DND-41 (cell line): ENCODE results near the gene SLC48A1.

ENCODE experiments used
- ATAC-seq: fragments of 200-7000 bp; cut with Tn5 transposase; 3 replicates; pipeline ENCODE4 v1.9.1; 2021; ENCODE audit warnings: low read depth; ENCODE audit not compliant: insufficient read depth
- DNase-seq: peaks from one replicate; pipeline ENCODE4 v3.0.0-alpha.2; 2020
- H2AFZ ChIP-seq: 2 replicates; pipeline ENCODE4 v1.6.0; 2012; ENCODE audit warnings: low read depth, low read length
- H3K27ac ChIP-seq: 2 replicates; pipeline ENCODE4 v1.5.1; 2012; ENCODE audit warnings: low read length, inconsistent platforms
- H3K27me3 ChIP-seq: fragments of 200-600 bp; sonication (generic); 2 replicates; pipeline ENCODE4 v1.6.0; 2012; ENCODE audit warnings: low read length, mild to moderate bottlenecking, inconsistent platforms; ENCODE audit not compliant: insufficient read depth, poor library complexity
- H3K36me3 ChIP-seq: 2 replicates; pipeline ENCODE4 v1.5.1; 2012; ENCODE audit warnings: low read length, inconsistent platforms; ENCODE audit not compliant: insufficient read depth
- H3K4me1 ChIP-seq: 2 replicates; pipeline ENCODE4 v1.5.1; 2012; ENCODE audit warnings: mild to moderate bottlenecking, low read length; ENCODE audit not compliant: insufficient read depth
- H3K4me2 ChIP-seq: 2 replicates; pipeline ENCODE4 v1.6.0; 2012; ENCODE audit warnings: mild to moderate bottlenecking, moderate library complexity, low read length, inconsistent platforms; ENCODE audit not compliant: insufficient read depth
- H3K4me3 ChIP-seq, 2 experiments: fragments of 200-600 bp in 1 of 2; shearing (Covaris generic) in 1 of 2; 2 replicates each; pipeline ENCODE4 v1.5.1; 2012 to 2016; ENCODE audit warnings: inconsistent platforms in 2 of 2, low read length in 2 of 2, mild to moderate bottlenecking in 2 of 2, low read depth in 1 of 2, moderate library complexity in 1 of 2
- H3K79me2 ChIP-seq: 2 replicates; pipeline ENCODE4 v1.6.0; 2012; ENCODE audit warnings: low read length, inconsistent platforms; ENCODE audit not compliant: insufficient read depth
- H3K9ac ChIP-seq: 2 replicates; pipeline ENCODE4 v1.6.0; 2012; ENCODE audit warnings: low read depth, mild to moderate bottlenecking, inconsistent platforms, low read length, moderate library complexity
- H3K9me3 ChIP-seq: 2 replicates; pipeline ENCODE4 v1.5.1; 2012; ENCODE audit warnings: low read length, moderate library complexity, mild to moderate bottlenecking, inconsistent platforms; ENCODE audit not compliant: insufficient read depth, severe bottlenecking
- H4K20me1 ChIP-seq: 2 replicates; pipeline ENCODE4 v1.6.0; 2012; ENCODE audit warnings: low read length; ENCODE audit not compliant: insufficient read depth
- EZH2 ChIP-seq: IDR thresholded peaks from 3 replicates; pipeline ENCODE4 v1.6.1; 2012; ENCODE audit warnings: borderline replicate concordance, low read depth, mild to moderate bottlenecking, moderate library complexity, low read length, inconsistent platforms; ENCODE audit not compliant: severe bottlenecking
- TF ChIP-seq, protein P1 (sequence below): IDR thresholded peaks from 2 replicates; pipeline ENCODE4 v1.5.1; 2012; ENCODE audit warnings: borderline replicate concordance, low read length, moderate library complexity, mild to moderate bottlenecking; ENCODE audit not compliant: poor library complexity, severe bottlenecking; ENCODE audit errors: extremely low read depth

Gene SLC48A1

DNA sequence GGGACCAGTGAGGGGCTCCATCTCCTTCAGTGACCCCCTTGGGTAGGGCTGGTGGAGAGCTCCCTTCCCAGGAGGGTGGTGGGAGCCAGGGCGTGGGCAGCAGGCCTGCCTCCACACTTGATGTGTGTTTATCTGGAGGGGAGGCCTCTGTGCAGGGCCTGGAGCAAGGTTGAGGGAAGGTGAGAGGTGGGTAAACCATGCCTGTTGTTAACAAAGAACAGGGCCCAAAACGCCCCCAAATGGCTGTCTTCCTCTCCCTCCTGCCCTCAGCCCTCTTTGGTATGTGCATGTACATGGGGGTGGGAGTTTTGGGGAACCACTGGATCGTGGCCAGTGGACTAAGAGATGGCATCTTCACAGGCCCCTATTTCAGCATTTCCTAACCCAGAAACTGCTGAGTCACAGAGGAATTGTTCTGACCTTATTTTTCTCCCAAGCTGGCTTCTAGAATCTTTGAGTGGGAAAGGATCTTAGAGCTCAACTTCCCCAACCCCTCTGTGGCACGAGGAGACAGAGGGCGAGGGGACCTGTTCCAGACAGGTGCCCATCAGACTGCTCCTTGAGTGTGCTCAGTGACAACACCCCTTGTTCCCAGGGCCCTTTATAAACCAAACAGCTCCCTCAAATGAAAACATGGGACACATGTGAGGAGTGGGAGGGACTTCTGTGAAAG, 3.6 kb downstream of the SLC48A1 start:
- H4K20me1 ChIP-seq: no peaks in the 10 kb centered on the region; the same call in 1 of the 2 replicates
- H3K4me2 ChIP-seq: no peak overlapping the region
- peaks cover 21% of the 10 kb centered on the region for H3K4me1 ChIP-seq
- peaks cover 17% of the 10 kb centered on the region for H3K27me3 ChIP-seq
- H3K36me3 ChIP-seq: no peaks in the 10 kb centered on the region
- ATAC-seq (no peak), DNase-seq (no peak)
- no peak overlapping the region for H2AFZ ChIP-seq
- TF ChIP-seq, protein P1, sequence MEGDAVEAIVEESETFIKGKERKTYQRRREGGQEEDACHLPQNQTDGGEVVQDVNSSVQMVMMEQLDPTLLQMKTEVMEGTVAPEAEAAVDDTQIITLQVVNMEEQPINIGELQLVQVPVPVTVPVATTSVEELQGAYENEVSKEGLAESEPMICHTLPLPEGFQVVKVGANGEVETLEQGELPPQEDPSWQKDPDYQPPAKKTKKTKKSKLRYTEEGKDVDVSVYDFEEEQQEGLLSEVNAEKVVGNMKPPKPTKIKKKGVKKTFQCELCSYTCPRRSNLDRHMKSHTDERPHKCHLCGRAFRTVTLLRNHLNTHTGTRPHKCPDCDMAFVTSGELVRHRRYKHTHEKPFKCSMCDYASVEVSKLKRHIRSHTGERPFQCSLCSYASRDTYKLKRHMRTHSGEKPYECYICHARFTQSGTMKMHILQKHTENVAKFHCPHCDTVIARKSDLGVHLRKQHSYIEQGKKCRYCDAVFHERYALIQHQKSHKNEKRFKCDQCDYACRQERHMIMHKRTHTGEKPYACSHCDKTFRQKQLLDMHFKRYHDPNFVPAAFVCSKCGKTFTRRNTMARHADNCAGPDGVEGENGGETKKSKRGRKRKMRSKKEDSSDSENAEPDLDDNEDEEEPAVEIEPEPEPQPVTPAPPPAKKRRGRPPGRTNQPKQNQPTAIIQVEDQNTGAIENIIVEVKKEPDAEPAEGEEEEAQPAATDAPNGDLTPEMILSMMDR: no peak
- no peak for TF ChIP-seq EZH2
- H3K9me3 ChIP-seq: no peaks in the 10 kb centered on the region
- no peaks in the 10 kb centered on the region for H3K79me2 ChIP-seq
- H3K27ac ChIP-seq: no peak overlapping the region
- H3K9ac ChIP-seq: no peak overlapping the region
- H3K4me3 ChIP-seq: no peak overlapping the region

DNA sequence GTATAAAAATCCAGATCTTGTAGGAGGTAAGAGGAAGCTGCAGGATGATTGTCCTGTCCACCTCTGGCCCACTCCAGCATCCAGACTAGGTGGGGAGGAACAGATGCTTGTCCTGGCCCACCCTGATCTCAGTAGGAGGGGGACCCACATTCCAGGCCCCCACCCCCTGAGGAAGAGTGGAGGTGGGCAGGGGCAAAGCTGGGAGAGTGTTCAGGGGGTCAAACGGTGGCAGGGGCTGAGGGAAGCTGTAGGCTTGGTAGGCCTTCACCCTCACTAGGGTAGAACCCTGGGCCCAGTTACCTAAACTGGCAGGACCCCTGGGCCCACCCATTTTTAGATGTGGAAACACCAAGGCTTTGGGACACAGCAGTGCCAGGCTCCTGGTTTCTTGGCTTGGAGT, 4.1 kb downstream of the SLC48A1 start:
- no peak overlapping the region for H2AFZ ChIP-seq
- H3K4me1 ChIP-seq: peaks cover 21% of the 10 kb centered on the region
- peaks cover 17% of the 10 kb centered on the region for H3K27me3 ChIP-seq
- H3K27ac ChIP-seq: no peak overlapping the region
- ATAC-seq (no peak), DNase-seq (no peak)
- no peak overlapping the region for H3K9ac ChIP-seq
- no peak overlapping the region for H3K4me2 ChIP-seq
- H3K79me2 ChIP-seq: no peaks in the 10 kb centered on the region
- TF ChIP-seq, protein P1: no peak
- no peak for TF ChIP-seq EZH2
- no peaks in the 10 kb centered on the region; the same call in 1 of the 2 replicates for H3K36me3 ChIP-seq
- no peak overlapping the region for H3K4me3 ChIP-seq
- no peaks in the 10 kb centered on the region; the same call in 1 of the 2 replicates for H4K20me1 ChIP-seq
- H3K9me3 ChIP-seq: no peaks in the 10 kb centered on the region

DNA sequence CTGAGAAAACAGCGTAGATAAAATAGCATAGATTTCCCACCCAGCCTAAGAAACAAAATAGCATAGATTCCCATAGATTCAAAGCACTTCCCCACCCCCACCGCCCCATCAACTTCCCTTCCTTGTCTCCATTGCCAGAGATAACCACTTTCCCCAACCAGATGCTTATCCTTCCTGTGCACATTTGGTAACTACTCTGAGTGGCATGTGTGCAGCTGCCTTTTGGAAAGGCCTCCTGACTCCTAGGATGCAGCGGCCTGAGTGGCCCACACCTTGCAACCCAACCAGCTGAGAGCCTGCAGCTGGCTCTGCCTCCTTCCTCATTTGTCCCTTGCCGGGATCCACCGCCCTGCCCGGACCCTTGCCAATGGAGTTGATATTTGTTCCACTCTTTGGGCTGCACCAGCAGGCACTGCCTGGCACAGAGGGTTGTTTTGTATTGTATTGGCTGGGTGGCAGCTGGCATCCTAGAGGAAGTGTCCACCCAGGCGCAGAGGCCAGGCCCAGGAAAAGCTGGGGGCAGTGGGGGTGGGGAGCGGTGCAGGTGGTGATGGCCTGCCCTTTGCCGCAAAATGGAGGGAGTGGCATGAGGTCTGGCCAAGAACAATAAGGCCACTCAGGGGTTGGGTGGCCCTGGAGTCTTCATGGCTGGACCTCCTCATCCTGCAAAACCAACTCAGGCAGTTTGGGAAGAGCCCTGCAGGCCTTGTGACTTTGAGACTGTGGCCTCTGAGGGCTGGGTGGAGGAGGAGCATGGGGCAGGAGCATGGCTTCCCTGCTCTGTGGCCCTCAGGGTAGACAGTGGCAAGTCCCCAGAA, 4.9 kb downstream of the SLC48A1 start:
- ATAC-seq: no peak
- H3K4me1 ChIP-seq: peaks cover 18% of the 10 kb centered on the region
- TF ChIP-seq EZH2: no peak
- TF ChIP-seq, protein P1: no peak
- H4K20me1 ChIP-seq: no peaks in the 10 kb centered on the region; the same call in 1 of the 2 replicates
- no peaks in the 10 kb centered on the region; the same call in 1 of the 2 replicates for H3K36me3 ChIP-seq
- no peak overlapping the region for H3K9ac ChIP-seq
- no peak overlapping the region for H3K27ac ChIP-seq
- no peak overlapping the region for H3K4me2 ChIP-seq
- H3K27me3 ChIP-seq: peaks cover 17% of the 10 kb centered on the region
- no peak overlapping the region for H2AFZ ChIP-seq
- H3K4me3 ChIP-seq: no peak overlapping the region
- DNase-seq: no peak
- no peaks in the 10 kb centered on the region for H3K9me3 ChIP-seq
- no peaks in the 10 kb centered on the region for H3K79me2 ChIP-seq
